Mononuclear cell (primary cell): ENCODE measurements around the gene GPR82. TPM values are rescaled to one million over a fixed set of nuclear protein-coding genes. Genes with fewer than 3 reads are reported as not detected.
"Not testable (repeated sequence)": the region's sequence is repeated elsewhere in the genome, so short reads cannot be mapped to it uniquely, and the experiment has no call there.

Source experiments
- H3K27me3 ChIP-seq: 2 replicates; pipeline ENCODE4 v1.6.0; 2011; ENCODE audit warnings: low read length, control low read depth; ENCODE audit not compliant: insufficient read depth
- H3K4me1 ChIP-seq: 2 replicates; pipeline ENCODE4 v1.5.1; 2011; ENCODE audit warnings: mild to moderate bottlenecking, low read length, control low read depth; ENCODE audit not compliant: insufficient read depth
- H3K4me3 ChIP-seq: 2 replicates; pipeline ENCODE4 v1.5.1; 2011; ENCODE audit warnings: mild to moderate bottlenecking, low read length, moderate library complexity
- H3K9me3 ChIP-seq: 2 replicates; pipeline ENCODE4 v1.5.1; 2011; ENCODE audit warnings: low read depth, mild to moderate bottlenecking, control low read depth, low read length
- total RNA-seq: library from RNA; depleted of rRNA; stranded (reverse); fragments of >200 nt; gene quantifications from one replicate; pipeline ENCODE4 v1.2.3, GENCODE V29; 2012

The GPR82 gene
- total RNA-seq, 1 donor, result under 0.01 TPM

DNA sequence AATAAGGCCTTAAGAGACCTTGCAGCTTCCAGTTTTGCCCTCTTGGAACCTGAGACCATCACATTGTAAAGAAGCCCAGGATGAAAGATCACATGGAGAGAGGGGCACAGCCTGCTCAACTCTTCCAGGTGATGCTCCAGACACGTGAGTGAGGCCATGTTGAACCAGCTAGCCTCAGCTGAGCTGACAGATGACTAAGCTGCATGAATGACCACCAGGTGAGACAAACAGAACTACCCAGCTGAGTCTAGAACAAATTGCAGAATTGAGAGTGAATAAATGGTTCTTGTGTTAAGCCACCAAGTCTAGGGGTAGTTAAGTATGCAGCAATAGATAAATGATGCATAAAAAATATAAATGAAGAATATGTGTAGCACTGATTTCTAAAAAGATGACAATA is 16.8 kb upstream of the GPR82 start:
- Histone ChIP-seq H3K4me1 (peaks cover 43% of the 10 kb centered on the region), H3K9me3 (no peaks in the 10 kb centered on the region), H3K4me3 (no peak overlapping the region), H3K27me3 (no peaks in the 10 kb centered on the region)

GRCh38 chrX:41708486-41708885 is 15.5 kb upstream of the GPR82 start:
- no peaks in the 10 kb centered on the region for H3K9me3 ChIP-seq

GRCh38 chrX:41711021-41711667 is 12.8 kb upstream of the GPR82 start:
- Histone ChIP-seq H3K9me3 (no peaks in the 10 kb centered on the region), H3K4me1 (peaks cover 19% of the 10 kb centered on the region), H3K27me3 (no peaks in the 10 kb centered on the region), H3K4me3 (no peak overlapping the region)

More at GRCh38 chrX:41708486-41708885, 15.5 kb upstream of the GPR82 start:
- Histone ChIP-seq H3K4me3 (no peak overlapping the region), H3K4me1 (peaks cover 42% of the 10 kb centered on the region), H3K27me3 (no peaks in the 10 kb centered on the region)

DNA sequence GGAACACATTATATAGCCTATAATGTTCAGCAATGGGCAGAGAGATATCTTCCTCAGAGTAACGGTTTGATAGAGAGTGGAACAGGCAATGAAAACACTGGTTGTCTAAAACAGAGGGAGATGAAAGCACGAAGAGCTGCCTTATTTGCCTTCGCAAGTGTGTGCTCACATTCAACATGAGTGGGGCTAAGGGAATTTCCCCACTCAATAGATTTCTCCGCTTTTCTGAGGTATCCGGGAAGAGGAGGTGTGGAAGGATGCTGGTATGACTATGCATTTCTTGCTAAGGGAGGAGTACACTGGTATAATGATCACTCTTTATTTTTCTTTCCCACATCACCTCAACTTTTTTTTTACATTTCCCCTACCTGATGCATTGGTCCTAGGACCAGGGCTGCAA is 7.8 kb upstream of the GPR82 start:
- Histone ChIP-seq H3K9me3 (no peaks in the 10 kb centered on the region), H3K4me1 (peaks cover 31% of the 10 kb centered on the region), H3K4me3 (no peak overlapping the region), H3K27me3 (no peaks in the 10 kb centered on the region)

- no peaks in the 10 kb centered on the region for H3K27me3 ChIP-seq
- H3K4me1 ChIP-seq, result peaks cover 31% of the 10 kb centered on the region
- H3K4me3 ChIP-seq, result no peak overlapping the region
- H3K9me3 ChIP-seq, result no peaks in the 10 kb centered on the region
These were observed 7.1 kb upstream of the GPR82 start for GRCh38 chrX:41716767-41717473.

DNA sequence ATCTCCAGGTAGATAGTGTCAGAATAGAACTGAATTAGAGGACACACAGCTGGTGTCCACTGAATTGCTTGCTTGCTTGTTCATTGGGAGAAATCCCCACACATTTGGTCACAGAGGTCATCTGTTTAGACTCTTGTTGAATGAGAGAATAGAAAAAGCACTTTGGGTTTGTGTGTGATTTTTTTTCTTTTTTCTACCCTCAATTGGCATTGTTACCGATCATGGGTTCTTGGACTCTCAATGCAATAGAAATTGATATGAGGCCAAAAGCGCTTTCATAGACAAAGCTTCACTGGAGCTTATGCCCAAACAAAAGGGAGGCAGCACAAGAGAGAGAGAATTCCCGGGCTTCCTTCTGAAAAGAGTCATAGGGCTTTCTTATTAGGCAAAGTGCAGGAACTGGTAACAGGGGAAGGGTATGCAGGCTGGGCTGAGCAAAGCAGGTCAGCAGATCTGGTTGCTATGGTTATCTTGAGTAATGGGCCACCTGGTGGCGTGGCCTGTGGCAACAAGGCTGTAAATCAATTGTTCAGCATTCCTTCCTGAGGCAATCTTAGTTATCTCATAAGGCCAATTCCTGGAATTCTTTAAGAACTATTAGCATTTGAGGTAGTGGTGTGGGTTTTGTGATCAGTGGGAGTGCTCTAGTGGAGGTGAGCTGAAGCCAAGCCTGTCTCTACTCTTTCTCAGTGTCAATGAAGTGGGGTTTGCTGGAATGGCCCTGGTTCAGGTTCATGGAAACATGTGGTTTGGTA is 5.3 kb upstream of the GPR82 start:
- no peaks in the 10 kb centered on the region for H3K9me3 ChIP-seq
- H3K4me3 ChIP-seq, result no peak overlapping the region
- no peaks in the 10 kb centered on the region for H3K27me3 ChIP-seq
- peaks cover 48% of the 10 kb centered on the region for H3K4me1 ChIP-seq

DNA sequence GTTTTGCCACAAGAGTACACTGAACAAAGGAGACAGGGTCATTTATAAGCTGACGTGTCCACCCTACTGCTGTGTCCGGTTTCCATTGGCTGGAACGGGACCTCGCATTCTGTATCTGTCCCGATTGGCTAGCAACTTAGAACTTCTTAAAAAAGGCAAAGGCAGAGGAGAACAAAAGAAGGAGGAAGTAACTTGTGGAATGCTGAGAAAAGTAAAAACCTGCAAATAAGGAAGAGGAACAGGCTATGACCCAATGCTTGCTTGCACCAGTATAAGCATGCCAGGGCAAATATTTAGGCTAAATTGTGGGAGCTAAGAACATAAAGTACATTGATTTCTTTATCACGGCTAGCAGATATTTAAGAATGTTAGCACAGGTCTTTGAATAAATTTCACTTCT is 4.4 kb upstream of the GPR82 start:
- H3K4me3 ChIP-seq, H3K27me3 ChIP-seq, H3K9me3 ChIP-seq: not testable (repeated sequence)
- H3K4me1 ChIP-seq, result peaks cover 54% of the 10 kb centered on the region

DNA sequence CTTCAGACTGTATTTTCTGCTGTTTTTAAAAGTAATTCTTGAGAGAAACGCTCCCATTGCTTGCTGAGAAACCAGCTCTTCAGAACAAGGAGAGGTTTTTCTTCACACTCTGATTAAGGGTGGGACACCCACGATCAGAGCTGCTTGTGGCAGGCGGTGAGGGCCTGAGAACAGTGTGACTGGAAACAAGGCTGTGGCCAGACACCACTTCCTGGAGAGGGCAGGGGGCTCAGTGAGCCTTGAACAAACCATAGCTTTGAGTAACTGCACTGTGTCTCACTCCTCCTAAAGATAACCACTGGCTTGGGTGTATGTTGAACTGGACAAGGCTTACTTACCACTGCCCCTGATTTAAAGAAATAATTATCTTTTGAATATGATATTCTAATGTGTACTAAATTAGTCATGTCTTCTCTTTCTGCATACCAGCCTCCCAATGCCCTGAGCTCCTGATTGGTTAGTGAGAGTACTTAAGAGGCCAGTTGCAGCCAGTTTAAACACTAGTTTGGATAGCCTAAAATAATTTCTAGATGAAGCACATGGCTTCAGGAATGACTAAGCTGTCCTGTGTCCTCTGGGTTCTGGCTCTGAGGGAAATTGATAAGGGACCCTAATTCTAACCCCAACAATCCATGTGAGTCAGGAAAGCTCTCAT is 3.7 kb upstream of the GPR82 start:
- H3K4me3 ChIP-seq, result no peak overlapping the region
- peaks cover 55% of the 10 kb centered on the region for H3K4me1 ChIP-seq
- no peaks in the 10 kb centered on the region for H3K27me3 ChIP-seq
- no peaks in the 10 kb centered on the region for H3K9me3 ChIP-seq

- Histone ChIP-seq H3K4me1 (peaks cover 51% of the 10 kb centered on the region), H3K9me3 (no peaks in the 10 kb centered on the region), H3K4me3 (no peak overlapping the region), H3K27me3 (no peaks in the 10 kb centered on the region)
These were observed 2.4 kb upstream of the GPR82 start for GRCh38 chrX:41721590-41721989.

- Histone ChIP-seq H3K4me1 (peaks cover 50% of the 10 kb centered on the region), H3K9me3 (no peaks in the 10 kb centered on the region), H3K27me3 (no peaks in the 10 kb centered on the region), H3K4me3 (no peak overlapping the region)
These were observed 1.8 kb upstream of the GPR82 start for GRCh38 chrX:41722214-41722613.

DNA sequence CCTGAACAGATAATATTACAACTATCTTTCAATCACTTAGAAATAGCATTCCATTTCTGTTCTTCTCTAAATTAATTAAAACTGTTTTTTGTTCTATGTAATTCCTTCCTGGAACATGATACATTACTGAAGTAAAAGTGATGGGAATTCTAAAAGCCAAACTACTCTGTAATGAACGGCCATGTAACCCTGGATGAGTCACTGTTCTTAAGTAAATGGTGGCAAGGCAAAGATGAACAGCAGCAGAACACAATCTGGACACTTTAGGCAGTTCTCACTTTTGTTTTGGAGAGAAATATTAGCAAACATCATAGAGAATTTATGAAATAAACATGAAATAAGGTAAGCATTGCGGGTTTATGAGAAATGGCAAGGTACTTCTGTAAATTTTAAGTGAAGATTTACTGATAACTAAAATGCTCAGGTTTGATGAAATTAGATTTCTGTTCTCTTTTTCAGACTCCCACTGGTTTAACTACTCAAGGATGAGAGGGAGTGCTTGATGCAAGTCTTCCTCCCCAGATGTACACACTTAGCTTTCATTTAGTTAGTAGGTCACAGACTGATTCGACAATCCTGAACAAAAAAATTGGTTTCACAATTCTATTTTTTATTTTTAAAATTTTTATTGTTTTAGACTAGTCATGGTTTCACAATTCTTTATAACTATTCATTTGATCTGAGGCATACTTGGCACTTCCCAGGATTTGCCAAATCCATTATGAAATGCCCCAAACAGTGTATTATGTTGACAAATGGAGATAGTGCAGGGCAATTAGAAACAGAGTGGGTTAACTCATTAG is 964 bp upstream of the GPR82 start:
- no peaks in the 10 kb centered on the region for H3K9me3 ChIP-seq
- peaks cover 50% of the 10 kb centered on the region for H3K4me1 ChIP-seq
- no peak overlapping the region for H3K4me3 ChIP-seq
- no peaks in the 10 kb centered on the region for H3K27me3 ChIP-seq

GRCh38 chrX:41728125-41728524 is 4.1 kb downstream of the GPR82 start:
- Histone ChIP-seq H3K4me3 (no peak overlapping the region), H3K27me3 (no peaks in the 10 kb centered on the region), H3K4me1 (peaks cover 18% of the 10 kb centered on the region), H3K9me3 (no peaks in the 10 kb centered on the region)

- Histone ChIP-seq H3K4me1 (peaks cover 16% of the 10 kb centered on the region), H3K4me3 (no peak overlapping the region), H3K9me3 (no peaks in the 10 kb centered on the region), H3K27me3 (no peaks in the 10 kb centered on the region)
These were observed 6.1 kb downstream of the GPR82 start for GRCh38 chrX:41730081-41730480.

GRCh38 chrX:41732260-41732659 is 8.3 kb downstream of the GPR82 start:
- Histone ChIP-seq H3K4me3 (no peak overlapping the region), H3K27me3 (no peaks in the 10 kb centered on the region), H3K9me3 (no peaks in the 10 kb centered on the region), H3K4me1 (peaks cover 16% of the 10 kb centered on the region)
